ENCODE results near the gene GNG2. TPM values are rescaled to one million over a fixed set of nuclear protein-coding genes. Genes with fewer than 3 reads are reported as not detected.

Gene GNG2
- total and polyA plus RNA-seq, 2 of the 8 experiments (the other 6 are each of a cell fraction or from before 2014, with no cell fraction given): 8.2 to 17.9 TPM

DNA sequence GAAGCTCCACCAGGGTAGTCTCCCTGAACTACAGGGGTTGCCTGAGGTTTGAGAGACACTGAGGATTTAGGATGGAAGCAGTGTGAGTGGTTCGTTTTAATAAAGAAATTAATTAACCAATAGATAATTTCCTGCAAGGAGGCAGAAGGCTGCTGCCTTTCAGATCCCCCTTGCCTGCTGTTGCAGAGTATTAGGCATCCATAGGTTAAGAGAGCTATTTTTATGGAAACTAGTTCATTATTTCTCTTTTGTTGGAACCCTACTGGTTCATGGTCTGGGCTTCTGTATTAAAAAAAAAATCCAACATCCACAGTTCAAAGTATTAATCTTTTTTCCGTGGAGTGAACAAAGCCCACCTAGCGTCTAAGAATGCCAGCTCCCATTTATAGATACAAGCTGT, 78.4 kb downstream of the GNG2 start:
- H3K4me2 ChIP-seq (ENCODE audit: insufficient read depth in 1 of 2, low read depth in 2 of 2, low read length in 2 of 2): no peak overlapping the region
- H2BK15ac ChIP-seq (ENCODE audit: low read length): no peak overlapping the region
- DNase-seq (ENCODE audit: low read depth in 1 of 2, low spot score in 2 of 2) (no peak), FAIRE-seq (no peak)
- H4K5ac ChIP-seq (ENCODE audit: insufficient read length, low read depth, low read length): no peak overlapping the region
- no peaks in the 10 kb centered on the region for H3K27me3 ChIP-seq (replicated peaks in 1 of 4; ENCODE audit: control insufficient read depth in 3 of 4, extremely low read depth in 1 of 4, insufficient read depth in 3 of 4, low read length in 3 of 4)
- WGBS, 2 experiments (ENCODE audit: extremely low coverage in 1 of 2, insufficient coverage in 1 of 2, insufficient read length in 1 of 2, insufficient replicate concordance in 2 of 2, low coverage in 1 of 2, low lambda C conversion rate in 2 of 2, missing lambda C conversion rate in 1 of 2): 87% methylated on average over 3 of the region's 3 CpGs; no CpG with 5 or more reads in 1 of the 2 experiments
- no peak overlapping the region for H4K91ac ChIP-seq (replicated peaks; ENCODE audit: insufficient read length, low read length)
- H3K23me2 ChIP-seq (ENCODE audit: low read depth, low read length): no peaks in the 10 kb centered on the region; the same call in 1 of the 2 replicates
- H4K8ac ChIP-seq (ENCODE audit: extremely low read depth, insufficient read depth, low read length): no peak overlapping the region
- no peak overlapping the region for H2BK20ac ChIP-seq (ENCODE audit: low read length)
- H3K14ac ChIP-seq (ENCODE audit: insufficient read length): no peak overlapping the region
- no peak overlapping the region for H2BK12ac ChIP-seq (ENCODE audit: low read depth, low read length)
- H3K79me2 ChIP-seq (ENCODE audit: control insufficient read depth in 1 of 2, insufficient read depth in 2 of 2, low read length in 2 of 2): no peaks in the 10 kb centered on the region
- CTCF ChIA-PET (ENCODE audit: partially characterized antibody): interaction anchor here (1.2 to 1.7 kb wide), 2 partner anchors 14 to 162 kb away, joined by 4 to 5 read pairs; no protein-coding TSS in a partner anchor
- H3K9ac ChIP-seq (replicated peaks in 1 of 4; ENCODE audit: extremely low read depth in 1 of 4, low read depth in 3 of 4, low read length in 3 of 4): no peak overlapping the region
- no peak overlapping the region for H3K4me3 ChIP-seq (ENCODE audit: extremely low read depth in 1 of 4, insufficient read depth in 2 of 4, low read depth in 3 of 4, low read length in 4 of 4)
- no peak overlapping the region for H3K56ac ChIP-seq (replicated peaks; ENCODE audit: insufficient read length, low read depth, low read length)
- H2AFZ ChIP-seq (ENCODE audit: low read length): no peak overlapping the region
- no peaks in the 10 kb centered on the region for H3K9me3 ChIP-seq (ENCODE audit: insufficient read depth in 2 of 2, low read depth in 1 of 2, low read length in 1 of 2)
- H3K23ac ChIP-seq (ENCODE audit: insufficient read length): no peak overlapping the region
- H3K36me3 ChIP-seq (ENCODE audit: control insufficient read depth in 2 of 4, insufficient read depth in 4 of 4, low read length in 3 of 4): no peaks in the 10 kb centered on the region
- POLR2A ChIA-PET (ENCODE audit: partially characterized antibody): interaction anchor here (0.6 kb wide), 1 partner anchor 46 kb away, joined by 3 read pairs; no protein-coding TSS in a partner anchor
- no peak overlapping the region for H2BK120ac ChIP-seq (replicated peaks; ENCODE audit: low read depth, low read length)
- H2AK5ac ChIP-seq (ENCODE audit: low read depth, low read length): no peak overlapping the region
- TF ChIP-seq YY1 (IDR thresholded peaks at IDR 0.05; ENCODE audit: low read depth, low read length): no peak
- TF ChIP-seq EP300 (IDR thresholded peaks at IDR 0.05; ENCODE audit: borderline replicate concordance in 1 of 2, low read depth in 2 of 2, low read length in 2 of 2): no peak
- TF ChIP-seq RFX5 (IDR thresholded peaks at IDR 0.05; ENCODE audit: borderline replicate concordance, low read depth, low read length): no peak
- no peak for TF ChIP-seq ZNF274 (IDR thresholded peaks at IDR 0.05; ENCODE audit: borderline replicate concordance, extremely low read depth, low read length)
- TF ChIP-seq SIX5 (IDR thresholded peaks at IDR 0.05; ENCODE audit: low read depth, low read length): no peak
- TF ChIP-seq SIN3A (conservative IDR thresholded peaks at IDR 0.05 in 1 of 2, IDR thresholded peaks at IDR 0.05 in 1 of 2; ENCODE audit: low read depth in 1 of 2, low read length in 2 of 2): no peak
- no peaks in the 10 kb centered on the region for H3K79me1 ChIP-seq (ENCODE audit: low read depth, low read length)
- no peaks in the 10 kb centered on the region for H4K20me1 ChIP-seq (replicated peaks in 1 of 2; ENCODE audit: control insufficient read depth in 1 of 2, insufficient read depth in 2 of 2, low read length in 2 of 2)
- peaks cover 0 to 8% (median 0%) of the 10 kb centered on the region in 4 experiments; a peak in 1 of 7 replicates for H3K4me1 ChIP-seq (replicated peaks in 1 of 4; ENCODE audit: control insufficient read depth in 3 of 4, insufficient read depth in 4 of 4, low read length in 3 of 4)
- H3K18ac ChIP-seq (ENCODE audit: extremely low read depth, low read length): no peak overlapping the region
- no peak overlapping the region for H3K4ac ChIP-seq (replicated peaks; ENCODE audit: insufficient read length, low read depth, low read length)
- no peak overlapping the region for H3K27ac ChIP-seq (ENCODE audit: low read depth, low read length)
- no peak overlapping the region for H2BK5ac ChIP-seq (ENCODE audit: low read depth, low read length)
